ENCODE data around the gene C11orf24. TPM values are rescaled to one million over a fixed set of nuclear protein-coding genes. Genes with fewer than 3 reads are reported as not detected.

C11orf24 gene
- total RNA-seq, 1 donor from 2014 or later = 54.2 TPM

- DNase-seq (ENCODE audit: low read depth, low spot score) = no peak
- Mint-ChIP-seq H3K9me3 (no peaks in the 10 kb centered on the region), H3K36me3 (ENCODE audit: low read depth) (no peaks in the 10 kb centered on the region), H3K4me3 (peak overlapping the region; percentile 89), H3K27ac (ENCODE audit: unreplicated experiment) (peak overlapping the region; percentile 5), H3K4me1 (peaks cover 52% of the 10 kb centered on the region), H3K27me3 (ENCODE audit: low read depth) (peaks cover 22% of the 10 kb centered on the region)
- TF ChIP-seq CTCF (conservative IDR thresholded peaks at IDR 0.05) = no peak
Observed at GRCh38 chr11:68211546-68211945, 60.2 kb downstream of the C11orf24 start.

Other genes starting within 250 kb of the C11orf24 start
- 150 and 155 TPM in 2 replicates for gene NDUFS8, start 241.3 kb downstream of the C11orf24 start, total RNA-seq
- gene TCIRG1, start 232.9 kb downstream of the C11orf24 start, total RNA-seq = 8.1 and 10.2 TPM in 2 replicates
- 44.2 and 46.4 TPM in 2 replicates for gene CHKA, start 150.6 kb downstream of the C11orf24 start, total RNA-seq
- 42.7 and 43.7 TPM in 2 replicates for gene KMT5B, start 58.7 kb downstream of the C11orf24 start, total RNA-seq
- 43.4 and 44.3 TPM in 2 replicates for gene LRP5, start 40.6 kb upstream of the C11orf24 start, total RNA-seq
- gene PPP6R3, start 188.8 kb upstream of the C11orf24 start, total RNA-seq = 108 and 111 TPM in 2 replicates